GM15510 (cell line): ENCODE results near the gene COLQ.

Experiments used
- POLR2A ChIP-seq: IDR thresholded peaks from 3 replicates; pipeline ENCODE4 v1.6.1; 2011; ENCODE audit warnings: borderline replicate concordance; ENCODE audit not compliant: insufficient read length; ENCODE audit errors: extremely low read depth

COLQ gene

DNA sequence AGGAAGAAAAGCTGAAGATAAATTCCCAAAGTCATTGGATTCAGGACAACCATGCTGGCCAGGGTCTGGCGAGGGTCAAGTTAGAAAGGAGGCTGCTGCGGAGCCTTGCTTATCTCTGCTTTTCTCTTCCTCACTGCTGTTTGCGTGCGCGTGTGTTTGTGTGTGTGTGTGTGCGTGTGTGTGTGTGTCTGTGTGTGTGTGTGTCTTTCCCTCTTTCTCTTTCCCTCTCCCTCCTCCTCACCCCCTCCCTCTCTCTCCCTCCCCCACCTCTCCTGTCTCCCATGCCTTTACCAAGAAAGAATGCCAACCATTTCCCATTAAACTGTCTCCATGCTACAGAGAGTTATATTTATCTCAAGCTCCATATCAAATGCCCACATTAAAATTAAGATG, at the start of gene COLQ:
Gene COLQ (minus strand): TSS at position 134 of the 393 bp plus-strand sequence. CDS start 81 bp downstream, at position 53.
- TF ChIP-seq POLR2A, result no peak

DNA sequence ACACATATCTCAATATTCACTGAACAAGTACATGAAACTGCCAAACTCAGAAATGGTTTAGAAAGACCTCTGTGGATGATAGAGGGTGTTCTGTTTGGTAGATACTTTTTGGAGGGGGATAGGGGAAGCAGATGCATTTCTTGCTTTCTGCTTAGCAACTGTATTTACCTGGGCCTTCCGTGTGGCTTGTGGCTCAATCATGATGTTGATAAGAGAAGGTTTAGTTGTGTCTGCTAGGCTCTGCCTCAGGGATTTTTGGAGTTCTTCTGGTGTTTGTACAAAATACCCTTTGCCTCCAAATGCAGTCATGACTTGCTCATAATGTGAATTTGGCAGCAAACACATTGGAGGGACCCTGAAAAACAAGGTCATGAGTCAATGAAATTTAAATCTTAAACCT, 41.7 kb upstream of the COLQ start:
- TF ChIP-seq POLR2A, result no peak

DNA sequence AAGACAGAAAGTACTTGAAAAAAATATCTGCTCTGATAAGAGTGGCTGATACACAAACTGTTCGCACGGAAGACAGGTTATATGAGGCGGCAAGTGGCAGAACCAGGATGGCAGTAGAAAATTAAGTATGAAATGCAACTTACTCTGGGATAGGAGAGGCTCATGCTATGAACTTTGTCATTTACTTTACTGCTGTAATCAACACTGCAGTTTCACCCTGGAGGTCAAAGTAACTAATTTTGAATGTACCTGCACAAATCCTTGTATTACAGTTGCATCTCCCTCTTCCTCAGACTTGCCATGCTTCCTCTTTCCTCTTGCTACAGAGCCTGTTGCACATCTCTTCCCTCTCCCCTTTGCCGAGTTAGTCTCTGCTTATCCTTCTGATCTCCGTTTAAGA, 41.1 kb upstream of the COLQ start:
- TF ChIP-seq POLR2A, result no peak

DNA sequence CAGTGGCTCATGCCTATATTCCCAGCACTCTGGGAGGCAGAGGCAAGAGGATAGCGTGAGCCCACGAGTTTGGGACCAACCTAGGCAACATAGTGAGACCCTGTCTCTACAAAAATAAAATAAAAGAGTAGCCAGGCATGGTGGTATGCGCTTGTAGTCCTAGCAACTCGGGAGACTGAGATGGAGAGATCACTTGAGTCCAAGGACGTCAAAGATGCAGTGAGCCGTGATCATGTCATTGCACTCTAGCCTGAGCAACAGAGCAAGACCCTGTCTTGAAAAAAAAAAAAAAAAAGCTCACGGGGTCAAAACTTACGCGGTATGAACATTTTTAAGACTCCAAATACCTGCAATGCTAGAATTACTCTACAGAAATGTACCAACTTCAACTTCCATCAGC, 37.1 kb upstream of the COLQ start:
- no peak for TF ChIP-seq POLR2A

DNA sequence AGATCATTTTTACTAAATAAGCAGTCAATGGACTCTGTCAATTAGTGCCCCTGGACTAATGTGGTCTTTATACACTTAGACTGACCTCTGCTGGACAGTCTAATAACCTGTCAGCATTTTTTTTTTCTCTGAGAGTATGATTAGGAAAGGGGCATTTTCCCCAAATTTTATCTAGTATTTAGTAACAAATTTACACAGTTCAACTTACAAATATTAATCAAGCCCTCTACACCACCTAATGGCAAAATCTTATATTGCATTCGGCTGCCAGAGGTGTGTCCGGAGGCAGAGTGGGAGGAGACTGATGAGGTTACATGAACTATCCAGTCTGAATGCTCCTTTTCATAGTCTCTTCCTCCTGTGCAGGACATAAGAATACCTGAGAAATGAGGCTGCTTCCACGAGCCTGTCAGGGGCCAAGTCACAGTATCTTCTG, 36.0 kb upstream of the COLQ start:
- TF ChIP-seq POLR2A, result no peak

DNA sequence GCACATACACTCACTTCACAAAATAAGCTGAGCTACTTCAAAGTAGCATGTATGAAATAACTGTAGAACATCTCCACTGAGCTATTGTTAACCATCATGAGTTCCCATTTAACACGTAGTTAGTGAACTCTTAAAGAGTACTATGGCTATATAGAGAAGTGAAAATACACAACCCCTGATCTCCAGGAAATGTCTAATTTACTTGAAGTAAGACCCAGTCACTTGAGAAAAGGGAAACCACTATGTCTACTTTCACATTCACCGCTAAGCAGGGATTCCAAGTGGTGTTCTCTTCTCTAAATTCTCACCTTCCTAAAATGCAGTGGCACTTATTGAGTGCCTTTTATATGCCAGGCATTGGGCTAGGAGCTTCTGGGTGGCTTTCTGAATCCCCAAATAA, 35.0 kb upstream of the COLQ start:
- no peak for TF ChIP-seq POLR2A

DNA sequence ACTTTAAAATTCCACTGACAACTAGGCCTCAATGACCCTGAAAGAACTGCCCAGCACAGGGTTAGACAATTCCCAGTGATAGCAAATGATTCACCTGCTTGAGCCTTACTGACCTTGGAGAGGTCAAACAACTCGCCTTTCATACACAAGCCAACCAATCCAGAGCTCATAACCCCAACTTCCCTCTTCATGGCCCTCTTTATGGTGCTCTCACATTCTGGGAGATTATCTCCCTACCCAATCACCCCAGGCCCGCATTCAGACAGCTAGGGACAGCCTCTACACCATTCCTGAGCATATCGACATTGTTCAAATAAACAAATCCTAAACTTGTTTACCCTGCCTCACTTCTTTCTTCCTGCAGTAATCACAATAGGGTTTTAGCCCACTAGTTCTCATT, 32.2 kb upstream of the COLQ start:
- no peak for TF ChIP-seq POLR2A

DNA sequence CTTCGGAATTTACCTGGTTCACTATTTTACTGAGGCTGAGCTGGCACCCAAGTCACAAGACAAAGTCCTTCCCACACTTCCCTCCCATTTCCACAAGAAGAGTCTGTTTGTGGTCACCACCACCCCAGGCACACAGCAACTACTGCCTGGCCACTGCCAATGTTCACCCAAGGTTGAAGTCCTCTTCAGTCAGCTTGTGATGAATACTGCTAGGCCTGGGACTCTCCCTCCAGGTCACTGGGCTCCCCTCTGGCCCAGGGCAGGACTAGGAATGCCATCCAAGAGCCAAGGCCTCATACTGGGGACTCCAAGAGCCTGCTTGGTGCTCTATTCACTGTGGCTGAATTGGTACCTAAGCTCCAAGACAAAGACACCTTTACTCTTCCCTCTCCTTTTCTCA, 30.4 kb upstream of the COLQ start:
- no peak for TF ChIP-seq POLR2A

DNA sequence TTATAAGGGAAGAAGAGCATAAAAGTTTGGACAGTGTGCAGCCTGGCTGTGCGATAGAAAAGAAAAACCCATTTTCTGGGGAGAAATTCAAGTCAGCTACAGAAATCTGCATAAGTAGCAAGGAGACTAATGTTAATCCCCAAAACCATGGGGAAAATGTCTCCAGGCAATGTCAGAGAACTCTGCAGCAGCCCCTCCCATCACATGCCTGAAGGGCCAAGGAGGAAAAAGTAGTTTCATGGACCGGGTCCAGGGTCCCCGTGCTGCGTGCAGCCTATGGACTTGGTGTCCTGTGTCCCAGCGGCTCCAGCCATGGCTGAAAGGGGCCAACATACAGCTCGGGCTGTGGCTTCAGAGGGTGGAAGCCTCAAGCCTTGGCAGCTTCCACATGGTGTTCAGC, 28.3 kb upstream of the COLQ start:
- no peak for TF ChIP-seq POLR2A

DNA sequence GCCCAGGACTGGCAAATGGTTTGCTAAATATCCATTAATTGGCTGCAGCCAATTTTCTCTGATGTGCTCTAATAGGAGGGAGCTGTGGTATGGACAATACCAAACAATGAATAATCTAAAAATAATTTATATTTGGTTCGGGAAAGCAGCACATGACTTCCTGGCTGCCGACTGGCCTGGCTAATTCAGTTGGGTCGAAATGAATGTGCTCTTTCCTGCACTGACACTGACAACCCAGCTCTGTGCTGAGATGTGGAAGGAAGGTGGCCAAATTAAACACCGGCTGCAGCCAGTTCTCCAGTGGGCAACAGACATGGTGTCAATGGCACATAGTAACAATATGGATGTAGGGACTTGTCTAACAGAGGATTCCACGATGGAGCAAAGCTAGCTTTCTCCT, 21.1 kb upstream of the COLQ start:
- no peak for TF ChIP-seq POLR2A

DNA sequence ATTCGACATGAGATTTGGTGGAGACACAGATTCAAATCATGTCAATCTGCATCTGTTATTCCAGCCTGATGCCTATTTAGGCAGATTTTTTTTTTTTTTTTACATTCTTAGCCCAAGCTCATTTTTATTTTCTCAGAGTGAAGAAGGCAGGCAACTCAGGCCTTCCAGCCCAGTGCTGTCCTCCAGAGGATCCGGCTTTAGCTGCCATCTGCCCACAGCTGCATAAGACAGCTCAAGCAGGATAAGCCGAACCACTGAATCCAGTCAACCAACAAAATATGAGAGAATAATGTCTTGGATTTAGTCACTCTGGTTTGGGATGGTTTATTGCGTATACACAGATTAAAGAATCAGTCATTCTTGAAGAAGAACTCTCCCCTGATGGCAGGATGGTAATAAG, 19.9 kb upstream of the COLQ start:
- TF ChIP-seq POLR2A, result no peak

DNA sequence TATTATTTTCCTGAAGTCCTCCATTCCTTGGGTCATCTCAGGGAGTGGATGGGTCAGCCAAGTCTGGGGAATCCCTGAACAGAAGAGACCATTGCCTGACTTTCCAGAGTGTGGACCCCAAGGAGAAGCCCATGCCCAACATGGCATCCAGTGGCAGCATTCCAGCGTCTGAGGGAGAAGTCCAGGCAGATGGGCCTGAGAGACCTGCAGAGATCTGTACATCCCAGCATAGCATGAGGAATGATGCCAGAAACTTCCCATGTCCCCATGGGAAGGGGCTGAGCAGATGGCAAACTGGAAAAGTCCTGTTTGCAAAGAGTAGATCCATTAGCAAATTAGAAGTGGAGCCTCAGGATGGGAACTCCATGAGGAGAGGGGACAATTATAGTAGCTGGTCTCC, 17.6 kb upstream of the COLQ start:
- TF ChIP-seq POLR2A, result no peak

DNA sequence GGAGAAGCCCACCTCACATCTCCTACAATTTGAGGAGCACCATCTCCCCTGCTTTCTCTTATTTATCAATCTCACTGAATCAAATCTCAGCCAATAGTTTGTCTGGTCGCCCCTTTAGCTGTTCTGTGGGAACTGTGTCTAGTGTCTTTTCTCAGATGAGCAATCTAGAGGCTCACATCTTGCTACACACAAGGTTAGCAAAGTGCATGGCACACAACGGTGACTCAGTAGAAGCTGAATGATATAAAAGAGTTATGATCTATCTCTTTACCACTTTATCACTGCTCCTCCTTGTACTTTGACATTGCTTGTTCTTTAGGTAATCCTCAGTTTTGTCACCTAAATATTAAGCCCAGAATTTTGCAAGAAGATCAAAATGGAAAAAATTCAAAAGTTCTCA, 16.8 kb upstream of the COLQ start:
- TF ChIP-seq POLR2A, result no peak

DNA sequence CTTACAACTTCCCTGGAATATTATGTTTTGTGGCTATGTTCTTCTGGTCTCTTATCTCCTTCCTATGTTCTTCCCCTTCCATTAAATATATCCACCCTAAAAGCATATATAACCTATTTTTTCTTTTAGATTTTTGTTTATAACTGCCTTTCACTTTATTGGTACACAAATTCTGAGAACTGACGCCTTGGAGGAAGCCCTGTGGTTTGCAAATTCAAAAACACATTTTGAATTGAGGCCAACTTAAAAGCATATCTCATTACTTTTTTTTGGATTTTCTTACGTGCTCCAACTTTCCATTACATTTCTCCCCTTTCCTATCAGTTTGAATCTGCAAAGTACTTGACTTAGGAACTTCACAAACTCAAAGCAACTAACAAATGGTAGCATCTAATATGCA, 15.3 kb upstream of the COLQ start:
- TF ChIP-seq POLR2A, result no peak

DNA sequence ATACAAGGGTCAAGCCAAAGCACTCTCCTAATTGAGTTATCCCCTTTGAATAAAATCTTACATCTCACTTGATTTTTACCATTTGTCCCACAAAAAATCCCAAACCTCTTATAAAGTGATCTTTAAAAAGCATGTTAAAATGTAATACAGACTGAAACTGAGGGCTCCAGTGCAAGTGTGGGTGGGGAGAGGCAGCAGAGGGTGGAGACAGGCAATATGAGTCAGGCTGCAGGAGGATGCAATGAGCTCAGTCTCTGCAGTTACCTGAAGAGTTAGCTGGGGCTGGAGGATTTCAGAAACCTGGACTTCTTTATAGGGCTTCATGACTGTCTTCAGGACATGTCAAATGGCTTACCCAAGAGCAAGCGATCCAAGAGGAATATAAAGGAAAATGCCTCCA, 14.2 kb upstream of the COLQ start:
- no peak for TF ChIP-seq POLR2A

DNA sequence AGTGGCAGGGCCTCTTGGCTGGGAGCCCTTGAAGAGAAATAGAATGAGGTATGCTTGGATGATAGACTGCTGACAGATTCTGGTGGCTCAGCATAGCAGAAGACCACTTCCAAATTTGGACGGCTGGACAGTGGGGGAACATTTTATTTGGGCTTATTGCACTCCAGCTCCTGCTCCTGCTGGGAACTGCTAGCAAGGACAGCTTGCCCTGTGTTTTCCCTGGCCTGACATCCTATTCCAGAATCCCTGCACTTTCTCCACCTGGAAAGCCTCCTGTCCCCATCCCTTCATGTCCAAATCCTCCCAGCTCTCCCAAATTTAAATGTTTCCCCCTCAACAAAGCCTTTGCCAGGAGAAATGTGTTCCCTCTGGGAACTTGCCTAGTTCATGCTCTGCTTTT, 9.8 kb upstream of the COLQ start:
- TF ChIP-seq POLR2A, result no peak

DNA sequence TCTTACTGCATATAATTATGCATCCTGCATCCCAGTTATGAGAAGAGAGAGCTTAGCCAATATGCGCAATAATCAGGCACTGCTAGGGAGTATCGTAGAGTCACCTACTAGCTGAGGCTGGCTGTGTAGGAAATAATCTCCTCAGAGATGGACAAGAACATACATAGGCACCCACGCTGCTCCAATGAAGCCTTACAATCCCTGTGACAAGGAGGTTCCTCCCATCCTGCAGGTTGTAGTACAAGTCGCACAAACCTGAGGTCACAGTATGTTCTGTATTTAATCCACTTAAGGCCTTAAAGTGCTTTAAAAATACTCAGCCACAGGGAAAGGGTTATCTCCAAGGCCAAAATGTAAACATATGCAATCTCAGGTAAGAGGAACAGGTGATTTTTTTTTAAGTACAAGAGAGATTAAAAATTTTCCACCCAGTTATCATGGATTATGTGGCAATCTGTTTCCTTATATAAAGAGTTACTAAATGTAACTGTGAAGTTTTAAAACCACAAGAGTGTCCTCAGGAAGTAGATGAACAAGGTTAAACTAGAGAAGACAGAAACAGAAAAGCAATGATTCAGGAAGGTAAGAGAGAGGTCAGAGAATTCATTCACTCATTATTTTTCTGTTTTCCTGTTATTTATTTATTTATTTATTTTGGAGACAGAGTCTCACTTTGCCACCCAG, 7.5 kb upstream of the COLQ start:
- TF ChIP-seq POLR2A, result no peak
